Hematopoietic multipotent progenitor cell treated with erythropoietin and hydrocortisone succinate and interleukin-3 and kit ligand, for 6 days (in vitro differentiated cells): Measurements from ENCODE around the gene BSND.
A peak's percentile ranks its signal among the peaks of the same experiment; 100 is the strongest.
"Not testable (repeated sequence)": the region's sequence is repeated elsewhere in the genome, so short reads cannot be mapped to it uniquely, and the experiment has no call there.

Source experiments
- DNase-seq: peaks from one replicate; pipeline ENCODE4 v3.0.0-alpha.2; 2015

Gene BSND

GRCh38 chr1:55031098-55031497 is 32.4 kb downstream of the BSND start:
- not testable (repeated sequence) for DNase-seq

- no peak for DNase-seq
Measured at GRCh38 chr1:55033265-55033614, 34.5 kb downstream of the BSND start.

GRCh38 chr1:55034476-55035133 is 35.9 kb downstream of the BSND start:
- no peak for DNase-seq

GRCh38 chr1:55035904-55036303 is 37.2 kb downstream of the BSND start:
- peak; percentile 31 for DNase-seq

GRCh38 chr1:55037733-55038551 is 39.2 kb downstream of the BSND start:
- DNase-seq: no peak

GRCh38 chr1:55038552-55038838 is 39.8 kb downstream of the BSND start:
- DNase-seq: no peak

- DNase-seq: no peak
Measured at GRCh38 chr1:55038974-55039341, 40.2 kb downstream of the BSND start.

DNA sequence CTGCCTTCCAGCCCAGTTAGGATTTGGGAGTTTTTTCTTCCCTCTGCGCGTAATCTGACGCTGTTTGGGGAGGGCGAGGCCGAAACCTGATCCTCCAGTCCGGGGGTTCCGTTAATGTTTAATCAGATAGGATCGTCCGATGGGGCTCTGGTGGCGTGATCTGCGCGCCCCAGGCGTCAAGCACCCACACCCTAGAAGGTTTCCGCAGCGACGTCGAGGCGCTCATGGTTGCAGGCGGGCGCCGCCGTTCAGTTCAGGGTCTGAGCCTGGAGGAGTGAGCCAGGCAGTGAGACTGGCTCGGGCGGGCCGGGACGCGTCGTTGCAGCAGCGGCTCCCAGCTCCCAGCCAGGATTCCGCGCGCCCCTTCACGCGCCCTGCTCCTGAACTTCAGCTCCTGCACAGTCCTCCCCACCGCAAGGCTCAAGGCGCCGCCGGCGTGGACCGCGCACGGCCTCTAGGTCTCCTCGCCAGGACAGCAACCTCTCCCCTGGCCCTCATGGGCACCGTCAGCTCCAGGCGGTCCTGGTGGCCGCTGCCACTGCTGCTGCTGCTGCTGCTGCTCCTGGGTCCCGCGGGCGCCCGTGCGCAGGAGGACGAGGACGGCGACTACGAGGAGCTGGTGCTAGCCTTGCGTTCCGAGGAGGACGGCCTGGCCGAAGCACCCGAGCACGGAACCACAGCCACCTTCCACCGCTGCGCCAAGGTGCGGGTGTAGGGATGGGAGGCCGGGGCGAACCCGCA is 40.8 kb downstream of the BSND start, which contains the start of gene PCSK9:
TSS of gene PCSK9 (plus strand) at position 207 of the 741 bp plus-strand sequence. CDS start at position 497, 290 bp downstream.
- peak; percentile 78 for DNase-seq

- DNase-seq: no peak
Measured at GRCh38 chr1:55040083-55040932, 41.6 kb downstream of the BSND start.

GRCh38 chr1:55040933-55041494 is 42.3 kb downstream of the BSND start:
- peak; percentile 27 for DNase-seq

GRCh38 chr1:55041613-55042012 is 42.9 kb downstream of the BSND start:
- DNase-seq: no peak

- DNase-seq: no peak
Measured at GRCh38 chr1:55043011-55043410, 44.3 kb downstream of the BSND start.

DNA sequence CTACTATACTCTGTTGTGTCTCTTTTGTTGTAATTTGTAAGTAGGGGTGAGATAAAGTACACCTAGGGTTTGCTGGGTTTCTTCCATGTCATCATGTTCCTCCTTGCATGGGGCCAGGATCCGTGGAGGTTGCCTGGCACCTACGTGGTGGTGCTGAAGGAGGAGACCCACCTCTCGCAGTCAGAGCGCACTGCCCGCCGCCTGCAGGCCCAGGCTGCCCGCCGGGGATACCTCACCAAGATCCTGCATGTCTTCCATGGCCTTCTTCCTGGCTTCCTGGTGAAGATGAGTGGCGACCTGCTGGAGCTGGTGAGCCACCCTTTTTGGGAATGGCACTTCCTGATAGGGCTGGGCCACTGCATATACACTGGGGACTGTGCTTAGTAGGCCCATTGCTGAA is 45.0 kb downstream of the BSND start:
- DNase-seq: no peak

DNA sequence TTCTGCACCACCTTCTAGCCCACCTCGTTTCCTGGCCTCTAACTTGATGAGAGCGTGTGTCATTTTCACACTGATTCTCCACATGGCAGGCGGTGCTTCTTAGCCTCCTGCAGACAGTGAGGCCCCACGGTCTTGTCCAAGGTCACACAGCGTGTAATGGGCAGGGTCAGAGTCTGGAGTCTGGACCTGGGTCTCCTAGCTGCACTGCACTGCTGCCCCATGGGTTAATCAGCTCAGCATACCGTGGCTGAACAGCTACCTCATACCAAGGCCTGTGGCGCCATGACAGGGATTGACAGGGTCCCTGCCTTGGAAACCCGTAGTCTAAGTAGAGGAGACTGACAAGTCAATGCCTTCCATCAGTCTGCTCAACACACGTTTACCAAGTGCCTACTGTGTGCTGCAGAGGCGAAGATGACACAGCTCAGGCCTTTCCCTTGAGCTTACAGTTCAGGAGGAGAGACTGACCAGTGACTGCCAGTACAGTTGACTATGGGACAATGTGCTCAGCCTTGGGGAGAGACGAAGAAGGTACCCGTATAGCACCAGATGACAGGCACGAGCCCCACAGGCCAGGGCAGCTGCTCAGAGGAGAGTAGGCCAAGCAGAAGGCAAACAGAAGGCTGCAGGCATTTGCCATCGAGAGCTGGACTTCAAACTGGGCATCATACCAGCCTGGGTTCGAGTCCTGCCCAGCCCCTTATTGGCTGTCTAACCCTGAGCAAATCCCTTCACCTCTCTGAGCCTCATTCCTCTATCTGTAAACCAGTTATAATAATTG is 46.1 kb downstream of the BSND start:
- no peak for DNase-seq

DNA sequence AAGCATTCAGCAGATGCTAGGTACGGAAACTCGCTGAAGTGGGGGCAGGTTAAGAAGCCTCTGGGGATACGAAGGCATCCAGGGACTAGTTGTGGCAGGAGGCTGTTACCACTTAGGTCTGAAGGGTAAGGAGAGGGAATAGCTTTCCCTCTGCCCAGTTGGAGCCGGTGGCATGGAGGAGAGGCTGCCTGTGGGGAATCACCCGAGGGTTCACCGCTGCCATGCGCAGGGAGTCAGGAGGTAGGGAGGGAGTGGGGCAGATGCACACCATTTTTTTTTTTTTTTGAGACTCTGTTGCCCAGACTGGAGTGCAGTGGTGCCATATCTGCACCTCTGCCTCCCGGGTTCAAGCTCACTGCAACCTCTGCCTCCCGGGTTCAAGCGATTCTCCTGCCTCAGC is 46.7 kb downstream of the BSND start:
- no peak for DNase-seq

DNA sequence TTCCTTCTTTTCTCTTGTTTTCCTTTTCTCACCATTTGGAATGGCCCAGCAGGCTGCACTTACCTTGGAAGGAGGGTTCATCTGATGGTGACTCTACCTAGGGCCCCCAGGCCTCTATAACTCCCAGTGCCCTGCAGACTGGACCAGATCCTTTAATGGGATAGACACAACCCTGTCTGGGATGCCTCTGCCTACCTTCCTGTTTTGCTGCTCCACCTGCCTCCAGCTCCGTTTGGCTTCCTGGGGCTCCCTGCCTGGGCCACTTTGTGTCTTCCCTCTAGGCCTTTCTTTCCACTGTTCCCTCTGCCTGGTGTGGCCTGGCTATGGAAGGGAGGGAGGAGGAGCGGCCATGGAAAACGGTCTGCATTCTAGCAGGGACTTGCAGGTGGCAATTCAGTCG is 48.1 kb downstream of the BSND start:
- DNase-seq: no peak

- DNase-seq: no peak
Measured at GRCh38 chr1:55047611-55048010, 48.9 kb downstream of the BSND start.

DNA sequence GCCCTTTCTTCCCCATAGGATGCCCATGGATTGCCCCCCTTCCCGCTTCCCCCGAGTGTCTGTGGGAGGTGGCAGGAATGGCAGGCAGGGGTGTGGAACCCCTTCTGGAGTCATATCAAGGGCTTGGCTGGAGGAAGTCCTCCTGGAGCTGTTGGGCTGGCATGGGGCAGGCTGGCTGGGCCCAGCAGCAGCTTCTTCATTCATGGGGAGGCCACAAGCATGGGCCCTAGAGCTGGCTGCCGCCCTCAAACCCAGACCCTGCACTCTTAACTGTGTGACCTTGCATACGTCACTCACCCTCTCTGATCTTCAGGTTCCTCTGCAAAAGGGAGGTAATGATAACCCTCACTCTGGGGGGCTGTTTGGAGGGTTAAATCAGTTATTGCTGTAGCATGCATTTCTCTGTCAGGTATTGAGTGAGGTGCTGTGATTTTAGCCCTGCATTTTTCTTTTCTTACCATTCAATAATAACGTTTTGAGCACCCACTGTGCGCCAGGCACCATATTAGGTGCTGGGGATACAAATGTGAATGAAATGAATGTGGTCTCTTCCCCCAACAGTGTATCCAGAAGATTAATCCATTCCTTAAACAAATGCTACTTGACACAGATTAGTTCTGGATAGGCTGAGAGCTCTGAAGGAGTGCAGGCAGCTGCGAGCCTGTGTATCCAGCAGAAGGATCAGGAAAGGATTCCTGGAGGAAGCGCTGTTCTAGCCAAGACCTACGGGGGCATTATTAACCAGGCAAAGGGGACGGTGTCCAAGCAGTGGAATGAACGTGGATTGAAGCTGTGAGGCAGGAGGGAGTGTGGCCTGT is 49.9 kb downstream of the BSND start:
- DNase-seq: no peak

DNA sequence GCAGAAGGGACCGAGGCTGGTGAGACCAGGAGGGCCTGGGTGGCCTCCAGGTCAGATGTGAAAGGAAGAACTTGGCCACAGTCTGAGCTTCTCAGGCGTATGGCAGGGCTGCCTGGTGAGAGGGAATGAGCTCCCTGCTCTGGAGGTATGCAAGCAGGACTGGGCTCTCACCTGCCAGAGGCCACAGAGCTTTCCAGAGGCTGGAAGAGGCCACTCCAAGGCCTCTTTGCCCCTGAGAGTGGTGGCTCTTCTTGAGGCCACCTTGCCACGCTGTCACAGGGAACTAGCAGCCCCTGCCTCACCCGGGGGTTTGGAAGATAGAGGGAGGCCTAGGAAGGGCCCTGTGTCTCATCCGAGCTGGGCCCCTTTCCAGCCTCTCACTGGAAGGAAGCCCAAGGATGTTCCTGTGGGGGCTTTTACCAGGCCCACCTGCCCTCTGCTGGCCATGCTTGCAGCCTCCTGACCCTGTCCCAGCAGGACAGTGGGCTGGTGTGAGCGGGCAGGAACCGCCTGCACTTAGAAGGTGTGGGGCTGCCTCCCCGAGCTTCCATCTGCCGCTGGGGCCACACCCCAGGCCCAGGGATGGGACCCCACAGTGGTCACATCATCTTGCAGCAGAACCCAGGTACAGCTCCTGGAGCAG is 50.7 kb downstream of the BSND start:
- DNase-seq: no peak

- DNase-seq: no peak
Measured at GRCh38 chr1:55049914-55050278, 51.2 kb downstream of the BSND start.

GRCh38 chr1:55050283-55050682 is 51.5 kb downstream of the BSND start:
- DNase-seq: no peak
